Prostate gland (tissue), 2 donors: ENCODE results near the gene ABHD3. TPM values are rescaled to one million over a fixed set of nuclear protein-coding genes. Genes with fewer than 3 reads are reported as not detected.
A peak's percentile ranks its signal among the peaks of the same experiment; 100 is the strongest.

Experiments
- DNase-seq: peaks from one replicate; pipeline ENCODE4 v3.0.0-alpha.2; 2019; ENCODE audit warnings: low spot score
- H3K27ac ChIP-seq, 2 donors: fragments of 200-600 bp; sonication (generic); 2 replicates each; pipeline ENCODE4 v1.5.1; 2017 to 2019
- H3K27me3 ChIP-seq: fragments of 200-600 bp; sonication (generic); replicated peaks from 2 replicates; pipeline ENCODE4 v1.5.1; 2019; ENCODE audit not compliant: insufficient read depth
- H3K36me3 ChIP-seq, 2 donors: fragments of 200-600 bp; sonication (generic); 1 replicate in 1 of 2; 2 replicates in 1 of 2; pipeline versions ENCODE4 v1.5.1 to v1.8.1; 2017 to 2019
- H3K4me1 ChIP-seq: fragments of 200-600 bp; sonication (generic); replicated peaks from 2 replicates; pipeline ENCODE4 v1.5.1; 2019
- H3K4me3 ChIP-seq, 2 donors: fragments of 200-600 bp; sonication (generic); 2 replicates each; pipeline ENCODE4 v1.5.1; 2017 to 2019
- H3K9me3 ChIP-seq: fragments of 200-600 bp; sonication (generic); 2 replicates; pipeline ENCODE4 v1.5.1; 2017
- CTCF ChIP-seq, 4 experiments: fragments of 200-600 bp in 2 of 4; fragments of 450-650 bp in 2 of 4; sonication (generic) in 2 of 4; IDR thresholded peaks; 1 replicate in 3 of 4; 2 replicates in 1 of 4; pipeline ENCODE4 v1.5.1; 2016 to 2019; ENCODE audit warnings: antibody characterized with exemption in 4 of 4, mild to moderate bottlenecking in 2 of 4, moderate library complexity in 2 of 4
- POLR2A ChIP-seq: fragments of 450-650 bp; IDR thresholded peaks from one replicate; pipeline ENCODE4 v1.6.1; 2016; ENCODE audit warnings: antibody characterized with exemption, mild to moderate bottlenecking
- POLR2AphosphoS5 ChIP-seq: sonication (generic); formaldehyde crosslinking; IDR thresholded peaks from one replicate; pipeline ENCODE4 v1.6.1; 2017; ENCODE audit warnings: antibody characterized with exemption
- whole genome bisulfite sequencing: methylation state at CpG from one replicate; pipeline ENCODE4 v1.1.5; 2018; 5-methylcytosine and 5-hydroxymethylcytosine counted together
- intact Hi-C: fragments of 100-400 bp; cut with DNase I; formaldehyde crosslinking; loops from one replicate; pipeline ENCODE4 v1.14.2; 2022
- total RNA-seq, 2 donors: library from RNA; depleted of rRNA; stranded (reverse); fragments of >200 nt; gene quantifications; one replicate each; pipeline ENCODE4 v1.1.0, GENCODE V29; 2016

Gene ABHD3
- total RNA-seq, 2 donors from 2014 or later, result 9.6 to 18.5 TPM

- Histone ChIP-seq H3K27ac (no peak overlapping the region), H3K4me1 (no peaks in the 10 kb centered on the region), H3K4me3 (no peak overlapping the region), H3K27me3 (no peaks in the 10 kb centered on the region), H3K36me3 (no peaks in the 10 kb centered on the region), H3K9me3 (no peaks in the 10 kb centered on the region)
- intact Hi-C loops, result loop anchor here (10.0 kb wide), 1 partner anchor 128 kb away; no protein-coding TSS in a partner anchor
- DNase-seq, result no peak
- WGBS, result 95% methylated on average over 9 of the region's 28 CpGs
- TF ChIP-seq POLR2AphosphoS5 (no peak), POLR2A (no peak), CTCF (IDR thresholded peaks at IDR 0.05) (no peak)
Observed at GRCh38 chr18:21706386-21706865, 1.9 kb upstream of the ABHD3 start.

DNA sequence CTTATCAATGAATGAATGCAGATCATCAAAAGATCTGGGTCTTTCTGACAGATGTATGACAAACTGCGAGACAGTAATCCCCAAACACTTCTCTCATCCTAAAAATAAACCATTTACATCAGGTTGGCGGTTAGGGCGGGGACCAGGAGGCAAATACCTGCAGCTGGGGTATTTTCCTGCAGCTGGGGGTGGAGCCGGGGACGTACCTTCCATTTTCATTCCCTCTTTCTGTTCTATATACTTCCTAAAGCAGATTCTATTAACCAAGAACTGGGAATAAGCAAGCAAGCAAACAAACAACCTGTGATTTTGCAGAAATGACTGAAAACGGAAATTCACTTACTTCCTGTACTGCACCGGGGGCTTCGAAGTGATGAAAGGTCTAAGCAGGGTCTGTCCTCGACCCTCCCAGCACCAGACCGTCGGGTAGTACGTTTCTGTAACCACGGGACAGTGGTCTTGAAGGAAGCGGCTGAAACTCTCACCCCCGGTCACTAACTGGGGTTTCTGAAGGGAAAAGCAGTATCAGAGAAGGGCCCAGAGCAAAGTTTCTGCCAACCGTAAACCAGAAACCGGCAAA, 1.2 kb downstream of the ABHD3 start:
- peak overlapping the region; percentile 79 to 81 for H3K4me3 ChIP-seq
- H3K27me3 ChIP-seq, result no peaks in the 10 kb centered on the region
- H3K36me3 ChIP-seq, result no peaks in the 10 kb centered on the region
- intact Hi-C loops, result loop anchor here (5.0 to 10.0 kb wide), 3 partner anchors 39 to 131 kb away; partner anchors contain the start of genes MIB1 and SNRPD1
- WGBS, result 10% methylated on average over 17 of the region's 17 CpGs
- H3K9me3 ChIP-seq, result no peaks in the 10 kb centered on the region
- TF ChIP-seq POLR2A, result no peak
- TF ChIP-seq CTCF (IDR thresholded peaks at IDR 0.05), result no peak
- no peak for TF ChIP-seq POLR2AphosphoS5
- peak; percentile 19 for DNase-seq
- H3K4me1 ChIP-seq, result no peaks in the 10 kb centered on the region
- peak overlapping the region; percentile 93 to 96 for H3K27ac ChIP-seq

GRCh38 chr18:21702602-21703001, 2.0 kb downstream of the ABHD3 start:
- DNase-seq, result no peak
- Histone ChIP-seq H3K4me3 (no peak overlapping the region), H3K9me3 (no peaks in the 10 kb centered on the region), H3K27me3 (no peaks in the 10 kb centered on the region), H3K36me3 (no peaks in the 10 kb centered on the region), H3K4me1 (no peaks in the 10 kb centered on the region), H3K27ac (no peak overlapping the region)
- TF ChIP-seq POLR2A (no peak), POLR2AphosphoS5 (no peak), CTCF (IDR thresholded peaks at IDR 0.05) (no peak)
- WGBS, result 88% methylated on average over 5 of the region's 5 CpGs
- intact Hi-C loops, result loop anchor here (5.0 to 10.0 kb wide), 3 partner anchors 40 to 132 kb away; partner anchors contain the start of genes MIB1 and SNRPD1

DNA sequence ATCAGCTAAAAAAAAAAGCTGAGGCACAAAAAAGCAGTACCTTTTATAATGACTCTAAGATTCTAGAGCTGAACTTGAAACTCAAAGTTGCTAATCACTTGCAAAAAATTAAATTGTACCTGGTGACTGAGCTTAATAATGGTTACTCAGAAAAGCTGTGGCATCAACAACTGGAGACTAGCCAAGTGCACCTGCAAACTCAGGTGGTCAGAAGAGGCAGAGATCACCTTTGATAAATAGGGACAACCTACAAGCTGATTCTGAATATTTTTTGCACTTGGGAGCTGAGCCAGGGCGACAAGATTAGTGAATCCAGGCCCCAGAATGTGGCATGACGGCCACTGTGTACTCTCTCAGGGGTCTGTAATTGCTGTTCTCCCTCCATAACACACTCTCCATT, 3.0 kb downstream of the ABHD3 start:
- Histone ChIP-seq H3K27me3 (no peaks in the 10 kb centered on the region), H3K9me3 (no peaks in the 10 kb centered on the region), H3K4me1 (no peaks in the 10 kb centered on the region), H3K36me3 (no peaks in the 10 kb centered on the region), H3K4me3 (no peak overlapping the region), H3K27ac (no peak overlapping the region)
- TF ChIP-seq POLR2A (no peak), CTCF (IDR thresholded peaks at IDR 0.05) (no peak), POLR2AphosphoS5 (no peak)
- DNase-seq, result no peak
- intact Hi-C loops, result loop anchor here (5.0 to 10.0 kb wide), 3 partner anchors 41 to 133 kb away; partner anchors contain the start of genes MIB1 and SNRPD1
- 100% methylated on average over 2 of the region's 2 CpGs for WGBS

- intact Hi-C loops, result loop anchor here (5.0 to 10.0 kb wide), 3 partner anchors 42 to 134 kb away; partner anchors contain the start of genes MIB1 and SNRPD1
- WGBS, result 85% methylated on average over 6 of the region's 6 CpGs
Observed at GRCh38 chr18:21700528-21701075, 4.0 kb downstream of the ABHD3 start.

More at GRCh38 chr18:21700528-21701075, 4.0 kb downstream of the ABHD3 start:
- no peak overlapping the region for H3K4me3 ChIP-seq
- no peaks in the 10 kb centered on the region for H3K9me3 ChIP-seq
- no peaks in the 10 kb centered on the region for H3K4me1 ChIP-seq
- no peaks in the 10 kb centered on the region for H3K27me3 ChIP-seq
- H3K27ac ChIP-seq, result no peak overlapping the region
- DNase-seq, result no peak
- TF ChIP-seq POLR2AphosphoS5, result no peak
- TF ChIP-seq POLR2A, result no peak
- no peak for TF ChIP-seq CTCF (IDR thresholded peaks at IDR 0.05)
- H3K36me3 ChIP-seq, result no peaks in the 10 kb centered on the region
